HG02973 (cell line): ENCODE results near the gene ACACB.

ENCODE experiments used
- ATAC-seq: cut with Tn5 transposase; IDR thresholded peaks from one replicate; pipeline ENCODE4 v1.9.1; 2021; ENCODE audit warnings: moderate library complexity; ENCODE audit not compliant: unreplicated experiment

ACACB gene

DNA sequence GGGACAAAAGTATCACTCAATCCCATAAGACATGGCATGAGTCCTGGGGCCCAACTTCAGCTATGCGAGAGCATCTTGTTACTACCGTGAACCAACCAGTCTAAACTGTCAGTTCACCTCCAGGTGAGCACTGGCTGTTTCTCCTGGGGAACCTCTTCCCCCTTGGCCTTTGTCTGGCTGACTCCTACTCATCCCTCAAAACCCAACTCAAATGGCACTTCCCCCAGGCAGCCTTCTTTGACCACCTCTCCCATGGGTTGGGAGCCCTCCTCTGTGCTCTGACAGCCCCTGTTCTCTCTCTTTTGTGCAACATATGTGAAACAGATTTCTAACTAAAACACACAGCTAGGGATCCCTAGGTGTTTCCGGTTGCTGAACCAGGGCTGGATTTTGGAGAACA lies 155.0 kb downstream of the ACACB start:
- no peak for ATAC-seq

DNA sequence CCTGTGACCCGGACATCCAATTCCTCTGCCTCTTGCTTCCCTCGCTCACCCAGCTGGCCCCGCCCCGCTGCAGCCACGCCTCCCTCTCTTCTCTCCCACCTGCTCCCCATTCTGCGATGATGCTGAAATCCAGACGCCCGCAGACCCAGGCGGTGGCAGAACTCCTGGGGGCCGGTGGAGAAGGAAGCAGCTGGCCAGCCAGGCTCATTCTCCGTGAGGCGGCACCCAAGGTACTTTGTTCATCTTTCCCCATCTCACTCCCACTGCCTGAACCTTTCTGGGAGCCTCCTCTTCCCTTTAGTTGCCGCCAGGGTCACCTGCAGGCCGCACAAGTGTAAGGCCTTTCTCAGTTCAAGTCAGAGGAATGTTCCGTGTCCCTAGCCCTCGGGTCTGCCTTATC lies 157.0 kb downstream of the ACACB start:
- no peak for ATAC-seq

DNA sequence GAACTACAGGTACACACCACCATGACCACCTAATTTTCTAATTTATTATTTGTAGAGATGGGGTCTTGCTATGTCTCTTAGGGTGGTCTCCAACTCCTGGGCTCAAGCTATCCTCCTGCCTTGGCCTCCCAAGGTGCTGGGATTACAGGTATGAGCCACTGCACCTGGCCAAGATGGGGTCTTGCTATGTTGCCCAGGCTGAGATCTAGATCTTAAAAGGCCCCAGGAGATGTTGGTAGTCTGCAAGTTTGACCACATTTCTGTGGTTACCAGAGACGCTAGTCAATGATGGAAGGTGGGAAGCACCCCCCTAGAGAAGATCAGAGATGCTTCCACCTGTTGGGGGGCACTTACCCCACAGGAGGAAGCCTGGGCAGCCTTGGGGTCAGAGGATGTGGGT lies 158.0 kb downstream of the ACACB start:
- ATAC-seq: no peak

GRCh38 chr12:109275173-109275572 lies 158.8 kb downstream of the ACACB start:
- no peak for ATAC-seq

DNA sequence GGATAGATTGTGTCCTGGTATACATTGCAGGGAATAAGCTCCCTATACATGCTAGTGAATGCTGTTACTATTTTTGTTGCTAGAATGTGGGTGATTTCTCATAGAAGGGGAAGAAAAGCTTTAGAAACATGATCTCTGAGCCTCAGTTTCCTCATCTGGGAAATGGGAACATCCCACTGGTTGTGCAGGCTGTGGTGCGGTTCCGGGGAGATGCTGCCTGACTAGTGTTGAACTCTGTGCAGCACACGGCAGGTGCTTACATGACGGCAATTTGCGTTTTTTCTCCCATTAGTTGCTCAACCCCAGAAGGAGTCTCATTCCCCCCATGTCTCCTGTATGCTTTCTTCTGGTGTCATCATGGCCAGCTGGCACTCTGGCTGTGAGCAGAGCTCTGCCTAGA lies 159.8 kb downstream of the ACACB start:
- no peak for ATAC-seq

- ATAC-seq: no peak
Observed at GRCh38 chr12:109277255-109277898, 161.0 kb downstream of the ACACB start.

GRCh38 chr12:109277899-109278762 lies 161.7 kb downstream of the ACACB start:
- ATAC-seq: no peak

- no peak for ATAC-seq
Observed at GRCh38 chr12:109278912-109279311, 162.5 kb downstream of the ACACB start.

- no peak for ATAC-seq
Observed at GRCh38 chr12:109279525-109279924, 163.1 kb downstream of the ACACB start.

GRCh38 chr12:109281452-109281851 lies 165.1 kb downstream of the ACACB start:
- ATAC-seq: no peak

GRCh38 chr12:109284392-109284791 lies 168.0 kb downstream of the ACACB start:
- no peak for ATAC-seq

- no peak for ATAC-seq
Observed at GRCh38 chr12:109286252-109286651, 169.9 kb downstream of the ACACB start.

- no peak for ATAC-seq
Observed at GRCh38 chr12:109286652-109287051, 170.3 kb downstream of the ACACB start.

- ATAC-seq: no peak
Observed at GRCh38 chr12:109287181-109287580, 170.8 kb downstream of the ACACB start.

- no peak for ATAC-seq
Observed at GRCh38 chr12:109287811-109288469, 171.6 kb downstream of the ACACB start.

DNA sequence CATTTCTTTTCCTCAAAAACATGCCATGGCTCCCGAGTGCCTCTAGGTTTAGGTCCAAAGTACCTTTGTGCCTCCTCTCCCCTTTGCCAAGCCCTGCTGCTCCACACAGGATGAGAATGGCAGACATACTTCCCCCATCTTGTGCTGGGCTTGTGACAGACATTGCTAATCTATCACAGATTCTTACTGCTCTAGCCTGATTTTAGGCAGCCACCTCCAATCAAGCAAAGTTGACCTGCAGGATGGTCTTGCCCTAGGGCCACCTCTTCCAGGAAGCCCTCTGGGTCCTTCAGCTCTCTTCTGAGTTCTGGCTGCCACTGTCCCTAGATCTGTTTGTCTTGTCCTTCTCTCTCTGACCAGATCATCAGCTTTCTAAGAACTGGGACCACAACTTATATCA lies 172.2 kb downstream of the ACACB start:
- ATAC-seq: no peak

GRCh38 chr12:109289004-109289403 lies 172.6 kb downstream of the ACACB start:
- ATAC-seq: no peak

DNA sequence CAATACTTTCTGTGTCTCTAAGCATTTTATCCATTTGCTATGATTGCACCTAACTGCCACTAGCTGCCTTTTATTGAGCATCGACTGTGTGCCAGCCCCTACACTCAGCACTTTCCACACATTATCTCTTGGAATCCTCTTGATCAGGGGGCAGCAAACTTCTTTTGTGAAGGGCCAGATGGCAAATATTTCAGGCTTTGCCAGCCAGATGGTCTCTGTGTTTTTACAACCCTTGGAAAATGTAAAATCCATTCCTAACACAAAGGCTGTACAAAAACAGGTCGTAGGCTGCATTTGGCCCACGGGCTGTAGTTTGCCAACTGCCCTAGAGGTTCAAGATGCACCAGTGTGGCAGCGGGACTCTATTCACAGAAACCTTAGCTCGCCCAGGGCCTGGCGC lies 173.2 kb downstream of the ACACB start:
- ATAC-seq: no peak

DNA sequence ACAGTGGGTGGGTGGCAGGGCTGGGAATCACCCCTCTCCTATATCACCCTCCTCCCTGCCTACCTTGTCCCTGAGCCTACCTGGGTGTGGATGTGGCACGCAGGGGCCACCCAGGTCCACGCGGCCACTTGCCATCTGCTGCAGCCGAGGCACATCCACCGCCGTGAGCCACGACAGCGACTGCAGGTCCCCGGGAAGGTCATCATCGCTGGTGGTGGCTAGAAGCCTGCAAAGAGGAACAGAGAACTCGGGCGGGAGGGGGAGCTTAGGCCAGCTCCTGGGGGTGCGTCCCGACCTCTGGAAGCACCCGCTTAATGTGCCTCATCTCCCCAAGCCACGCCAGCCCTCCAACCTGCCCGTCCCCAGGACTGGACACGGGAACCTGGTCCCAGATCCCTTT lies 173.7 kb downstream of the ACACB start:
- ATAC-seq: no peak

GRCh38 chr12:109291117-109291516 lies 174.7 kb downstream of the ACACB start:
- ATAC-seq: no peak

DNA sequence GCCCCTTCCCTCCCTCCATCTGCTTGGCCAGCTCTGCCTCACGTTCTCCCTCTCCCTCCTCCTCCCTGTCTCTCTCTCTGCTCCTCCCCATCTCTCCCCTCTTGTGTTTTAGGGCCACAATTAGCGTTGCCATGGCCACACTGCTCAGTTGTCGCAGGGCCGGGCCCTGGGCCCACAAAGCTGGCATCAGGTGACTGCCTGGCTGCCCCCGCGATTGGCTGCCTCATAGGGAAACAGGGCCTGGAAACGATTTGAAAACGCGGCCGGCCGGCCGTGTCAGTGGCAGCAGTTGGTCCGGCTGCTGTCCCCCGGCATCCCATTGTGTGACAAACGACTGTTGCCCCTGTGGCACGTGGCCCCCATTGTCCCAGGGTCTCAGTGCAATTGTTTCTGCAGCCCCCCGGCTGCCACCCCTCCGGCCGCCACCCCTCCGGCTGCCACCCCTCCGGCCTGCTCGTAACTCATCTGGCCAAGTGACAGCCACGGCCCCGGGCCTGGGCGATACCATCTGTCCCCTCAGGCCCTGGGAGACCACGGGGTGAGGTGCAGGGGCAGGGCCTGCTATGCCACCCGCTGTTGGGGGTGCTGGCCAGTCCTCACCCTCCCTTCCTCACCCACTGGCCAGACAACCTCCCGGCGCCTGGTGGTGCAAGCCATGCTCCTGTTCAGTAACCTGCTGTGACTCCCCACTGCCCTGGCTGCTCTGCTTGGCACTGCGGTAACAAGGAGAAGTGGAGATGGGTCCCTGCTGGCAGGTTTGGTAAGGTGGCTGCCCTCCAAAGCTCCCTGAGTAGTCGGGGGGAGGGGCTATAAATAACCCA lies 175.3 kb downstream of the ACACB start:
- ATAC-seq: no peak
